ENCODE results near the gene CD2BP2. TPM values are rescaled to one million over a fixed set of nuclear protein-coding genes. Genes with fewer than 3 reads are reported as not detected.

Gene CD2BP2
- total and polyA plus RNA-seq, 2 of the 13 experiments (the other 11 are each of a cell fraction or from before 2014, with no cell fraction given), result 24.9 to 54.6 TPM

- TF ChIP-seq ZNF773 (CRISPR knock-in tag; IDR thresholded peaks at IDR 0.05; ENCODE audit: borderline replicate concordance) (no peak), ZBED4 (CRISPR knock-in tag; IDR thresholded peaks at IDR 0.05; ENCODE audit: borderline replicate concordance) (no peak), SP5 (CRISPR knock-in tag; IDR thresholded peaks at IDR 0.05; ENCODE audit: borderline replicate concordance, low read depth) (no peak), ZNF816 (CRISPR knock-in tag; IDR thresholded peaks at IDR 0.05; ENCODE audit: borderline replicate concordance) (no peak), KDM4B (CRISPR knock-in tag; IDR thresholded peaks at IDR 0.05) (no peak), HNRNPH1 (optimal IDR thresholded peaks at IDR 0.05; ENCODE audit: low read depth, low read length) (no peak), TRAFD1 (CRISPR knock-in tag; IDR thresholded peaks at IDR 0.05; ENCODE audit: borderline replicate concordance) (no peak), HNF4A (CRISPR knock-in tag; IDR thresholded peaks at IDR 0.05) (peak; percentile 71), ATAD3A (CRISPR knock-in tag; IDR thresholded peaks at IDR 0.05) (no peak), ZNF556 (CRISPR knock-in tag; IDR thresholded peaks at IDR 0.05; ENCODE audit: borderline replicate concordance) (no peak), ZNF292 (CRISPR knock-in tag; IDR thresholded peaks at IDR 0.05; ENCODE audit: borderline replicate concordance, low read depth) (no peak), TMF1 (CRISPR knock-in tag; IDR thresholded peaks at IDR 0.05; ENCODE audit: low read depth) (no peak), ZBTB25 (CRISPR knock-in tag; IDR thresholded peaks at IDR 0.05) (no peak)
- TF ChIP-seq, protein P1, sequence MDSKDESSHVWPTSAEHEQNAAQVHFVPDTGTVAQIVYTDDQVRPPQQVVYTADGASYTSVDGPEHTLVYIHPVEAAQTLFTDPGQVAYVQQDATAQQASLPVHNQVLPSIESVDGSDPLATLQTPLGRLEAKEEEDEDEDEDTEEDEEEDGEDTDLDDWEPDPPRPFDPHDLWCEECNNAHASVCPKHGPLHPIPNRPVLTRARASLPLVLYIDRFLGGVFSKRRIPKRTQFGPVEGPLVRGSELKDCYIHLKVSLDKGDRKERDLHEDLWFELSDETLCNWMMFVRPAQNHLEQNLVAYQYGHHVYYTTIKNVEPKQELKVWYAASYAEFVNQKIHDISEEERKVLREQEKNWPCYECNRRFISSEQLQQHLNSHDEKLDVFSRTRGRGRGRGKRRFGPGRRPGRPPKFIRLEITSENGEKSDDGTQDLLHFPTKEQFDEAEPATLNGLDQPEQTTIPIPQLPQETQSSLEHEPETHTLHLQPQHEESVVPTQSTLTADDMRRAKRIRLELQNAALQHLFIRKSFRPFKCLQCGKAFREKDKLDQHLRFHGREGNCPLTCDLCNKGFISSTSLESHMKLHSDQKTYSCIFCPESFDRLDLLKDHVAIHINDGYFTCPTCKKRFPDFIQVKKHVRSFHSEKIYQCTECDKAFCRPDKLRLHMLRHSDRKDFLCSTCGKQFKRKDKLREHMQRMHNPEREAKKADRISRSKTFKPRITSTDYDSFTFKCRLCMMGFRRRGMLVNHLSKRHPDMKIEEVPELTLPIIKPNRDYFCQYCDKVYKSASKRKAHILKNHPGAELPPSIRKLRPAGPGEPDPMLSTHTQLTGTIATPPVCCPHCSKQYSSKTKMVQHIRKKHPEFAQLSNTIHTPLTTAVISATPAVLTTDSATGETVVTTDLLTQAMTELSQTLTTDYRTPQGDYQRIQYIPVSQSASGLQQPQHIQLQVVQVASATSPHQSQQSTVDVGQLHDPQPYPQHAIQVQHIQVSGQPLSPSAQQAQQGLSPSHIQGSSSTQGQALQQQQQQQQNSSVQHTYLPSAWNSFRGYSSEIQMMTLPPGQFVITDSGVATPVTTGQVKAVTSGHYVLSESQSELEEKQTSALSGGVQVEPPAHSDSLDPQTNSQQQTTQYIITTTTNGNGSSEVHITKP (CRISPR knock-in tag; IDR thresholded peaks at IDR 0.05; ENCODE audit: low read depth), result no peak
- TF ChIP-seq, protein P2, sequence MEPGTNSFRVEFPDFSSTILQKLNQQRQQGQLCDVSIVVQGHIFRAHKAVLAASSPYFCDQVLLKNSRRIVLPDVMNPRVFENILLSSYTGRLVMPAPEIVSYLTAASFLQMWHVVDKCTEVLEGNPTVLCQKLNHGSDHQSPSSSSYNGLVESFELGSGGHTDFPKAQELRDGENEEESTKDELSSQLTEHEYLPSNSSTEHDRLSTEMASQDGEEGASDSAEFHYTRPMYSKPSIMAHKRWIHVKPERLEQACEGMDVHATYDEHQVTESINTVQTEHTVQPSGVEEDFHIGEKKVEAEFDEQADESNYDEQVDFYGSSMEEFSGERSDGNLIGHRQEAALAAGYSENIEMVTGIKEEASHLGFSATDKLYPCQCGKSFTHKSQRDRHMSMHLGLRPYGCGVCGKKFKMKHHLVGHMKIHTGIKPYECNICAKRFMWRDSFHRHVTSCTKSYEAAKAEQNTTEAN (CRISPR knock-in tag; conservative IDR thresholded peaks at IDR 0.05), result no peak
Measured at GRCh38 chr16:30352488-30353401, 2.4 kb downstream of the CD2BP2 start (continued).
